ENCODE measurements around the gene RPS6KC1. TPM values are rescaled to one million over a fixed set of nuclear protein-coding genes. Genes with fewer than 3 reads are reported as not detected.

RPS6KC1 gene
- total RNA-seq, 1 experiment from 2014 or later, result 16.4 TPM

GRCh38 chr1:213166852-213167251 lies 115.8 kb downstream of the RPS6KC1 start:
- no TSS peak for BruUV-seq (replicated peaks)
- POLR2A ChIA-PET (ENCODE audit: unreplicated experiment), result interaction anchor here (0.5 kb wide), 1 partner anchor 166 kb away, joined by 5 read pairs; no protein-coding TSS in a partner anchor
- CTCF ChIA-PET, result interaction anchor here (0.5 kb wide), 1 partner anchor 801 kb away, joined by 12 read pairs; no protein-coding TSS in a partner anchor

GRCh38 chr1:213171711-213172110 lies 120.7 kb downstream of the RPS6KC1 start:
- H4K20me1 ChIP-seq (ENCODE audit: insufficient read depth), result no peaks in the 10 kb centered on the region
- POLR2A ChIA-PET (ENCODE audit: unreplicated experiment), result no interaction called here
- no peak overlapping the region for H2AFZ ChIP-seq
- BruUV-seq (replicated peaks), result no TSS peak
- TF ChIP-seq CTCF (conservative IDR thresholded peaks at IDR 0.05), result no peak
- TF ChIP-seq EZH2 (IDR thresholded peaks at IDR 0.05; ENCODE audit: low read depth), result no peak
- intact Hi-C loops (cut with micrococcal nuclease; ENCODE audit: unreplicated experiment), result no loop called here
- H3F3A ChIP-seq (ENCODE audit: insufficient read depth, low read depth), result no peaks in the 10 kb centered on the region
- no peaks in the 10 kb centered on the region for H3K4me1 ChIP-seq (replicated peaks; ENCODE audit: insufficient read depth)
- H3K36me3 ChIP-seq (ENCODE audit: low read depth), result no peaks in the 10 kb centered on the region
- no peak for DNase-seq
- H3K4me3 ChIP-seq, result no peak overlapping the region
- no peaks in the 10 kb centered on the region for H3K27me3 ChIP-seq (ENCODE audit: insufficient read depth, low read depth)
- H3K79me2 ChIP-seq (ENCODE audit: low read depth), result no peaks in the 10 kb centered on the region
- H3K27ac ChIP-seq, result no peak overlapping the region
- H3K9me3 ChIP-seq (ENCODE audit: insufficient read depth, low read depth), result no peaks in the 10 kb centered on the region
- no peak overlapping the region for H3K4me2 ChIP-seq
- CTCF ChIA-PET, result no interaction called here
- H3K9me2 ChIP-seq (ENCODE audit: insufficient read depth), result no peaks in the 10 kb centered on the region

More at GRCh38 chr1:213166852-213167251, 115.8 kb downstream of the RPS6KC1 start:
- H3K36me3 ChIP-seq (ENCODE audit: low read depth), result no peaks in the 10 kb centered on the region
- no peaks in the 10 kb centered on the region for H4K20me1 ChIP-seq (ENCODE audit: insufficient read depth)
- no peaks in the 10 kb centered on the region for H3F3A ChIP-seq (ENCODE audit: insufficient read depth, low read depth)
- no peaks in the 10 kb centered on the region for H3K79me2 ChIP-seq (ENCODE audit: low read depth)
- no peak overlapping the region for H3K4me2 ChIP-seq
- intact Hi-C loops (cut with micrococcal nuclease; ENCODE audit: unreplicated experiment), result no loop called here
- no peaks in the 10 kb centered on the region; the same call in 1 of the 2 replicates for H3K9me2 ChIP-seq (ENCODE audit: insufficient read depth)
- no peaks in the 10 kb centered on the region for H3K4me1 ChIP-seq (replicated peaks; ENCODE audit: insufficient read depth)
- no peak overlapping the region for H3K27ac ChIP-seq
- no peaks in the 10 kb centered on the region for H3K27me3 ChIP-seq (ENCODE audit: insufficient read depth, low read depth)
- no peak for TF ChIP-seq CTCF (conservative IDR thresholded peaks at IDR 0.05)
- TF ChIP-seq EZH2 (IDR thresholded peaks at IDR 0.05; ENCODE audit: low read depth), result no peak
- DNase-seq, result no peak
- H2AFZ ChIP-seq, result no peak overlapping the region
- H3K9me3 ChIP-seq (ENCODE audit: insufficient read depth, low read depth), result no peaks in the 10 kb centered on the region
- H3K4me3 ChIP-seq, result no peak overlapping the region

GRCh38 chr1:213176341-213176740 lies 125.3 kb downstream of the RPS6KC1 start:
- CTCF ChIA-PET, result no interaction called here
- no peaks in the 10 kb centered on the region for H3K4me1 ChIP-seq (replicated peaks; ENCODE audit: insufficient read depth)
- H3F3A ChIP-seq (ENCODE audit: insufficient read depth, low read depth), result no peaks in the 10 kb centered on the region
- intact Hi-C loops (cut with micrococcal nuclease; ENCODE audit: unreplicated experiment), result no loop called here
- no peaks in the 10 kb centered on the region for H3K27me3 ChIP-seq (ENCODE audit: insufficient read depth, low read depth)
- POLR2A ChIA-PET (ENCODE audit: unreplicated experiment), result no interaction called here
- no peak overlapping the region for H3K4me2 ChIP-seq
- no peaks in the 10 kb centered on the region for H3K36me3 ChIP-seq (ENCODE audit: low read depth)
- H3K27ac ChIP-seq, result no peak overlapping the region
- H3K4me3 ChIP-seq, result no peak overlapping the region
- H2AFZ ChIP-seq, result no peak overlapping the region
- no peaks in the 10 kb centered on the region for H3K79me2 ChIP-seq (ENCODE audit: low read depth)
- BruUV-seq (replicated peaks), result no TSS peak
- H4K20me1 ChIP-seq (ENCODE audit: insufficient read depth), result no peaks in the 10 kb centered on the region
- no peak for DNase-seq
- no peaks in the 10 kb centered on the region for H3K9me2 ChIP-seq (ENCODE audit: insufficient read depth)
- TF ChIP-seq CTCF (conservative IDR thresholded peaks at IDR 0.05) (no peak), EZH2 (IDR thresholded peaks at IDR 0.05; ENCODE audit: low read depth) (no peak)
- H3K9me3 ChIP-seq (ENCODE audit: insufficient read depth, low read depth), result no peaks in the 10 kb centered on the region

Measured in PC-9 (cell line).